ENCODE results near the gene C2orf80. TPM values are rescaled to one million over a fixed set of nuclear protein-coding genes. Genes with fewer than 3 reads are reported as not detected.
"Not testable (repeated sequence)": the region's sequence is repeated elsewhere in the genome, so short reads cannot be mapped to it uniquely, and the experiment has no call there.

C2orf80 gene
- total and polyA plus RNA-seq, 2 donors (not counting 1 experiment from before 2014, with no cell fraction given), result not detected

DNA sequence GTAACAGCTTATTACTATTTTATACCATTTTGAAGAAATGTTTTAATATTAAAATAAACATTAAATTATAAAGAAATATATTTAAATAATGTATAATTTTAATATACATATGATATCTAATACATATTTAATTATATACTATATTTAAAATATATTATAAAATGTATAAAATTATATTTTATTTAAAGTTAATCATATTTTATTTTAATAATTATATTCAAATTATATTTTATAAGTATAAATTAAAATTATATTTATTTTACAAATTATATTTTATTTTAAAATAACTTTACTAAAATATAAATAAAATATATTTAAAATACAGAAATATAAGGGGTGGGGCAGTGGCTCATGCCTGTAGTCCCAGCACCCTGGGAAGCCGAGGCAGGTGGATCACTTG, 67.6 kb downstream of the C2orf80 start:
- no peak for ATAC-seq (ENCODE audit: low read depth)
- intact Hi-C loops (cut with micrococcal nuclease), result no loop called here
- no peak overlapping the region for H2AFZ ChIP-seq (ENCODE audit: insufficient read depth, low read depth, low read length, poor library complexity, severe bottlenecking)
- H3K27me3 ChIP-seq (replicated peaks in 1 of 4; ENCODE audit: control extremely low read depth in 1 of 4, control insufficient read depth in 3 of 4, insufficient read depth in 4 of 4, low read length in 3 of 4), result peaks cover 0 to 16% (median 12%) of the 10 kb centered on the region in 4 experiments
- Mint-ChIP-seq H3K4me1 (peaks cover 11% of the 10 kb centered on the region), H3K27ac (no peak overlapping the region), H3K27me3 (peaks cover 35% of the 10 kb centered on the region), H3K4me3 (no peak overlapping the region), H3K9me3 (ENCODE audit: insufficient read depth) (no peaks in the 10 kb centered on the region)
- H3K36me3 ChIP-seq (replicated peaks in 1 of 2; ENCODE audit: control extremely low read depth in 1 of 2, control insufficient read depth in 1 of 2, extremely low read depth in 1 of 2, insufficient read depth in 2 of 2, low read length in 1 of 2), result no peaks in the 10 kb centered on the region
- H3K9me3 ChIP-seq (ENCODE audit: control extremely low read depth in 1 of 3, control insufficient read depth in 2 of 3, insufficient read depth in 1 of 3, low read length in 2 of 3), result no peaks in the 10 kb centered on the region
- no peak overlapping the region for H3K4me3 ChIP-seq (ENCODE audit: control extremely low read depth in 1 of 5, extremely low read depth in 1 of 5, insufficient read depth in 1 of 5, low read depth in 2 of 5, low read length in 4 of 5)
- no peak for TF ChIP-seq EZH2 (IDR thresholded peaks at IDR 0.05; ENCODE audit: borderline replicate concordance, insufficient read depth, low read depth, low read length, poor library complexity, severe bottlenecking)
- TF ChIP-seq, protein P1, sequence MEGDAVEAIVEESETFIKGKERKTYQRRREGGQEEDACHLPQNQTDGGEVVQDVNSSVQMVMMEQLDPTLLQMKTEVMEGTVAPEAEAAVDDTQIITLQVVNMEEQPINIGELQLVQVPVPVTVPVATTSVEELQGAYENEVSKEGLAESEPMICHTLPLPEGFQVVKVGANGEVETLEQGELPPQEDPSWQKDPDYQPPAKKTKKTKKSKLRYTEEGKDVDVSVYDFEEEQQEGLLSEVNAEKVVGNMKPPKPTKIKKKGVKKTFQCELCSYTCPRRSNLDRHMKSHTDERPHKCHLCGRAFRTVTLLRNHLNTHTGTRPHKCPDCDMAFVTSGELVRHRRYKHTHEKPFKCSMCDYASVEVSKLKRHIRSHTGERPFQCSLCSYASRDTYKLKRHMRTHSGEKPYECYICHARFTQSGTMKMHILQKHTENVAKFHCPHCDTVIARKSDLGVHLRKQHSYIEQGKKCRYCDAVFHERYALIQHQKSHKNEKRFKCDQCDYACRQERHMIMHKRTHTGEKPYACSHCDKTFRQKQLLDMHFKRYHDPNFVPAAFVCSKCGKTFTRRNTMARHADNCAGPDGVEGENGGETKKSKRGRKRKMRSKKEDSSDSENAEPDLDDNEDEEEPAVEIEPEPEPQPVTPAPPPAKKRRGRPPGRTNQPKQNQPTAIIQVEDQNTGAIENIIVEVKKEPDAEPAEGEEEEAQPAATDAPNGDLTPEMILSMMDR (IDR thresholded peaks at IDR 0.05), result no peak
- WGBS (ENCODE audit: insufficient coverage), result no CpG with 5 or more reads among the region's 1 CpG
- H3K4me1 ChIP-seq (ENCODE audit: control insufficient read depth in 2 of 2, insufficient read depth in 2 of 2, low read length in 2 of 2), result peaks cover 0 to 8% of the 10 kb centered on the region in 2 donors
- POLR2A ChIA-PET, result no interaction called here
- no peak overlapping the region for H3K27ac ChIP-seq (ENCODE audit: low read length in 2 of 2)
- H3K4me2 ChIP-seq (replicated peaks; ENCODE audit: low read depth, low read length, poor library complexity, severe bottlenecking), result no peak overlapping the region
- no peaks in the 10 kb centered on the region for H3K79me2 ChIP-seq (ENCODE audit: control insufficient read depth, insufficient read depth, low read length)
- no peaks in the 10 kb centered on the region for H4K20me1 ChIP-seq (ENCODE audit: control insufficient read depth, insufficient read depth, low read length, poor library complexity, severe bottlenecking)
- CTCF ChIA-PET, result no interaction called here
- H3K9ac ChIP-seq (ENCODE audit: low read length), result no peak overlapping the region
- no peak for DNase-seq

GRCh38 chr2:208118918-208119317, 70.9 kb downstream of the C2orf80 start:
- H3K9me3 Mint-ChIP-seq (ENCODE audit: insufficient read depth), result no peaks in the 10 kb centered on the region
- TF ChIP-seq, protein P1 (IDR thresholded peaks at IDR 0.05), result no peak
- TF ChIP-seq EZH2 (IDR thresholded peaks at IDR 0.05; ENCODE audit: borderline replicate concordance, insufficient read depth, low read depth, low read length, poor library complexity, severe bottlenecking), result no peak
- Histone ChIP-seq H2AFZ (ENCODE audit: insufficient read depth, low read depth, low read length, poor library complexity, severe bottlenecking) (no peak overlapping the region), H3K27ac (ENCODE audit: low read length in 2 of 2) (no peak overlapping the region), H3K9me3 (ENCODE audit: control extremely low read depth in 1 of 3, control insufficient read depth in 2 of 3, insufficient read depth in 1 of 3, low read length in 2 of 3) (no peaks in the 10 kb centered on the region), H3K4me3 (ENCODE audit: control extremely low read depth in 1 of 5, extremely low read depth in 1 of 5, insufficient read depth in 1 of 5, low read depth in 2 of 5, low read length in 4 of 5) (no peak overlapping the region), H3K36me3 (replicated peaks in 1 of 2; ENCODE audit: control extremely low read depth in 1 of 2, control insufficient read depth in 1 of 2, extremely low read depth in 1 of 2, insufficient read depth in 2 of 2, low read length in 1 of 2) (no peaks in the 10 kb centered on the region), H3K79me2 (ENCODE audit: control insufficient read depth, insufficient read depth, low read length) (no peaks in the 10 kb centered on the region), H3K4me2 (replicated peaks; ENCODE audit: low read depth, low read length, poor library complexity, severe bottlenecking) (no peak overlapping the region), H4K20me1 (ENCODE audit: control insufficient read depth, insufficient read depth, low read length, poor library complexity, severe bottlenecking) (no peaks in the 10 kb centered on the region), H3K9ac (ENCODE audit: low read length) (no peak overlapping the region), H3K4me1 (ENCODE audit: control insufficient read depth in 2 of 2, insufficient read depth in 2 of 2, low read length in 2 of 2) (no peaks in the 10 kb centered on the region), H3K27me3 (replicated peaks in 1 of 4; ENCODE audit: control extremely low read depth in 1 of 4, control insufficient read depth in 3 of 4, insufficient read depth in 4 of 4, low read length in 3 of 4) (peaks cover 0 to 7% (median 3%) of the 10 kb centered on the region in 4 experiments)
- no peak overlapping the region for H3K4me3 Mint-ChIP-seq
- no peak for DNase-seq
- intact Hi-C loops (cut with micrococcal nuclease), result no loop called here
- no peak overlapping the region for H3K27ac Mint-ChIP-seq
- no peak for ATAC-seq (ENCODE audit: low read depth)
- peaks cover 3% of the 10 kb centered on the region for H3K4me1 Mint-ChIP-seq
- WGBS (ENCODE audit: insufficient coverage), result 100% methylated on average over 1 of the region's 3 CpGs
- H3K27me3 Mint-ChIP-seq, result peaks cover 14% of the 10 kb centered on the region
- ChIA-PET POLR2A (no interaction called here), CTCF (no interaction called here)

DNA sequence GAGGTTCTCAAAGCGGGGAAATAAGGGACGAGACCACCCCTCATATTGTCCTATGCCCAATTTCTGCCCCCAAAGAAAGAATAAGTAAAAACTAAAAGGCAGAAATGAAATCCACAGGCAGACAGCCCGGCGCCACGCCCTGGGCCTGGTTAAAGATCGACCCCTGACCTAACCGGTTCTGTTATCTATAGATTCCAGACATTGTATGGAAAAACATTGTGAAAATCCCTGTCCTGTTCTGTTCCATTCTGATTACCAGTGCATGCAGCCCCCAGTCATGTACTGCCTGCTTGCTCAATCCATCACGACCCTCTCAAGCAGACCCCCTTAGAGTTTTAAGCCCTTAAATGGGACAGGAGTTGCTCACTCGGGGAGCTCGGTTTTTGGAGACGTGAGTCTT, 72.4 kb downstream of the C2orf80 start:
- intact Hi-C loops (cut with micrococcal nuclease); H3K79me2 ChIP-seq (ENCODE audit: control insufficient read depth, insufficient read depth, low read length); H3K27me3 ChIP-seq (replicated peaks in 1 of 4; ENCODE audit: control extremely low read depth in 1 of 4, control insufficient read depth in 3 of 4, insufficient read depth in 4 of 4, low read length in 3 of 4); H3K4me1 ChIP-seq (ENCODE audit: control insufficient read depth in 2 of 2, insufficient read depth in 2 of 2, low read length in 2 of 2); H3K4me1 Mint-ChIP-seq; H3K4me3 Mint-ChIP-seq; H3K9me3 ChIP-seq (ENCODE audit: control extremely low read depth in 1 of 3, control insufficient read depth in 2 of 3, insufficient read depth in 1 of 3, low read length in 2 of 3); H3K27ac Mint-ChIP-seq; H3K9me3 Mint-ChIP-seq (ENCODE audit: insufficient read depth); H4K20me1 ChIP-seq (ENCODE audit: control insufficient read depth, insufficient read depth, low read length, poor library complexity, severe bottlenecking); POLR2A ChIA-PET; H3K4me2 ChIP-seq (replicated peaks; ENCODE audit: low read depth, low read length, poor library complexity, severe bottlenecking); H3K36me3 ChIP-seq (replicated peaks in 1 of 2; ENCODE audit: control extremely low read depth in 1 of 2, control insufficient read depth in 1 of 2, extremely low read depth in 1 of 2, insufficient read depth in 2 of 2, low read length in 1 of 2); DNase-seq; H3K27ac ChIP-seq (ENCODE audit: low read length in 2 of 2); H3K9ac ChIP-seq (ENCODE audit: low read length); H3K4me3 ChIP-seq (ENCODE audit: control extremely low read depth in 1 of 5, extremely low read depth in 1 of 5, insufficient read depth in 1 of 5, low read depth in 2 of 5, low read length in 4 of 5); ATAC-seq (ENCODE audit: low read depth); H2AFZ ChIP-seq (ENCODE audit: insufficient read depth, low read depth, low read length, poor library complexity, severe bottlenecking): not testable (repeated sequence)
- CTCF ChIA-PET, result interaction anchor here (0.6 kb wide), 1 partner anchor 1239 kb away, joined by 5 read pairs; no protein-coding TSS in a partner anchor
- H3K27me3 Mint-ChIP-seq, result peaks cover 12% of the 10 kb centered on the region
- 98% methylated on average over 7 of the region's 11 CpGs for WGBS (ENCODE audit: insufficient coverage)

All from B cell (primary cell).